Spleen (tissue), 7 donors: Measurements from ENCODE around the gene PCDHA5.

Experiments
- POLR2A ChIP-seq, 3 donors: fragments of 450-650 bp; IDR thresholded peaks; one replicate each; pipeline ENCODE4 v1.5.1; 2017; ENCODE audit warnings: antibody characterized with exemption in 3 of 3, mild to moderate bottlenecking in 1 of 3
- TF ChIP-seq, protein P1 (sequence below), 11 experiments: fragments of 200-600 bp in 7 of 11; fragments of 450-650 bp in 4 of 11; sonication (generic) in 4 of 11; IDR thresholded peaks in 8 of 11; conservative IDR thresholded peaks in 3 of 11; 1 replicate in 7 of 11; 2 replicates in 4 of 11; pipeline versions ENCODE4 v1.4.0 to v1.8.0; 2016 to 2021; ENCODE audit warnings: antibody characterized with exemption in 11 of 11, inconsistent platforms in 4 of 11, mild to moderate bottlenecking in 1 of 11
- donor health status: DM: no; HTN: no; CAD: no; lungs with moderate emphysema.
- donor health status: DM: no; HTN: no; CAD: no.
- donor health status: DM: no; HTN: no; CAD: no.

DNA sequence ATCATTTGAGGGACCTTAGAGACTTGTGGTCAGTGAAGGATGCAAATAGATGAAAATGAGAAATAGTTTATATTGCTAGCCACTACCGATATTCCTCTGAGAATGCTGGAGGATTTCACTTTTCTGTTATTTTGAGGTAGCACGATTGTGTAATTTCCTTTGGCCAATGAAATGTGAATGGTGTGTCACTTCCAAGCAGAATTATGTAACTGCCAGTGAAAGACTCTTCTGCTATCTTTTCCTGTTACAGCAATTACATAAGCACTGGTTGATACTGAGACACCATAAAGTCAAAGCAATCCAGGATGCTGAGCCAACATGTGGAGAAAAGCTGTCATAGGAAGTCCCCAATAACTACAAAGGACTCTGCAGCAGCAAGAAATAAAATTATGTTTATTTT, 30.3 kb upstream of the PCDHA5 start:
- no peak for TF ChIP-seq POLR2A (IDR thresholded peaks at IDR 0.05)
- TF ChIP-seq, protein P1, sequence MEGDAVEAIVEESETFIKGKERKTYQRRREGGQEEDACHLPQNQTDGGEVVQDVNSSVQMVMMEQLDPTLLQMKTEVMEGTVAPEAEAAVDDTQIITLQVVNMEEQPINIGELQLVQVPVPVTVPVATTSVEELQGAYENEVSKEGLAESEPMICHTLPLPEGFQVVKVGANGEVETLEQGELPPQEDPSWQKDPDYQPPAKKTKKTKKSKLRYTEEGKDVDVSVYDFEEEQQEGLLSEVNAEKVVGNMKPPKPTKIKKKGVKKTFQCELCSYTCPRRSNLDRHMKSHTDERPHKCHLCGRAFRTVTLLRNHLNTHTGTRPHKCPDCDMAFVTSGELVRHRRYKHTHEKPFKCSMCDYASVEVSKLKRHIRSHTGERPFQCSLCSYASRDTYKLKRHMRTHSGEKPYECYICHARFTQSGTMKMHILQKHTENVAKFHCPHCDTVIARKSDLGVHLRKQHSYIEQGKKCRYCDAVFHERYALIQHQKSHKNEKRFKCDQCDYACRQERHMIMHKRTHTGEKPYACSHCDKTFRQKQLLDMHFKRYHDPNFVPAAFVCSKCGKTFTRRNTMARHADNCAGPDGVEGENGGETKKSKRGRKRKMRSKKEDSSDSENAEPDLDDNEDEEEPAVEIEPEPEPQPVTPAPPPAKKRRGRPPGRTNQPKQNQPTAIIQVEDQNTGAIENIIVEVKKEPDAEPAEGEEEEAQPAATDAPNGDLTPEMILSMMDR (IDR thresholded peaks at IDR 0.05 in 8 of 11, conservative IDR thresholded peaks at IDR 0.05 in 3 of 11) = no peak
